ENCODE results near the gene ZNF740. TPM values are rescaled to one million over a fixed set of nuclear protein-coding genes. Genes with fewer than 3 reads are reported as not detected.

ZNF740 gene
- total RNA-seq, 1 experiment from 2014 or later = 46.8 TPM

DNA sequence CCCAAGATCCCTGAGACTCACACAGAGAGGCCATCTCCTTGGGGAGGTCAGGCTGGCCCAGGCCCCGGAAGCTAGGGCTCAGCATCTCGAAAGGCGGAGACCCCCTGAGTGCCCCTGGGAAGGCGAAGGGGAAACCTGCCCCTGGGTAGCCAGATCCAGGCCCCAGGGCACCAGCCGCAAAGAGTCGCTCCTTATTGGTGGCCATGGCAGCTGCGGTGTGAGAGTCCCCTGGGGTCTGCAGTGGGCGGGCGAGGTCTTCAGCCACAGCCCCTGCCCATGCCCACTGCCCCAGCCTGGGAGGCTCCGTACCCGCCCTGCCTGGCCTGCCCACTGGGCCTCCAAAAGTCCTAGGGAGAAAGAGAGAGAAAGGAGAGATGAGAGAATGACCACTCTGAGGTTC, 46.8 kb downstream of the ZNF740 start:
- CTCF ChIA-PET = no interaction called here
- no TSS peak for BruUV-seq (replicated peaks)
- DNase-seq (ENCODE audit: low read depth, low spot score) = no peak

DNA sequence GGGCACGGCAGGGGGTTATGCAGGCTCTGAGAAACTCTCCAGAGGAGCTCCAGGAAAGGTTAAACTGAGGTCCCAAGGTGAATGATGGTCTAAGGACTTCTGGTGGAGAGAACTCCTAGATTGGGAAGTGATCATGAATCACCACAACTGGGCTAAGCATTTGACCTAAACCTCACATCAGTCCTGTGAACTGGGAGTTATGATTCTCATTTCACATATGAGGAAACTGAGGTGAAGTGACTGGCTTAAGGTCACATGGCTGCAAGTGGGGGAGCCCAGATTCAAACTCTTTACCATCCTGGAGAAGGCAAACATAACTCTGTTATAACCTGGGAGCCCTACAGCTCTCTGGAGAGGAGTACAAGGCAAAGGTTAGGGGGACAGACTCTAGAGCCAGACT, 47.3 kb downstream of the ZNF740 start:
- DNase-seq (ENCODE audit: low read depth, low spot score) (no peak), ATAC-seq (no peak)
- intact Hi-C loops (cut with micrococcal nuclease; ENCODE audit: unreplicated experiment) (no loop called here), in situ Hi-C loops (cut with HindIII; ENCODE audit: low pct_unique_long_range_greater_than_20kb, low sequenced_read_pairs) (no loop called here)
- no TSS peak for BruUV-seq (replicated peaks)
- CTCF ChIA-PET = no interaction called here
- H3K4me3 ChIP-seq (ENCODE audit: low read depth in 2 of 2, low read length in 2 of 2) = no peak overlapping the region
- H3K36me3 ChIP-seq (ENCODE audit: control insufficient read depth, insufficient read depth, low read length) = no peaks in the 10 kb centered on the region; the same call in 1 of the 2 replicates
- H3K27ac ChIP-seq (ENCODE audit: low read length) = no peak overlapping the region
- peaks cover 35% of the 10 kb centered on the region for H3K4me1 ChIP-seq (ENCODE audit: control insufficient read depth, insufficient read depth, low read length)
- no peaks in the 10 kb centered on the region for H3K27me3 ChIP-seq (ENCODE audit: control insufficient read depth, insufficient read depth, low read length)
- TF ChIP-seq POLR2AphosphoS5 (IDR thresholded peaks at IDR 0.05; ENCODE audit: low read depth, low read length) (no peak), REST (IDR thresholded peaks at IDR 0.05; ENCODE audit: insufficient read depth in 1 of 2, low read depth in 2 of 2, low read length in 1 of 2) (no peak), TCF7L2 (IDR thresholded peaks at IDR 0.05; ENCODE audit: low read depth, low read length) (no peak), SIN3A (IDR thresholded peaks at IDR 0.05; ENCODE audit: borderline replicate concordance, insufficient read depth, low read depth, low read length) (no peak)
- TF ChIP-seq, protein P1, sequence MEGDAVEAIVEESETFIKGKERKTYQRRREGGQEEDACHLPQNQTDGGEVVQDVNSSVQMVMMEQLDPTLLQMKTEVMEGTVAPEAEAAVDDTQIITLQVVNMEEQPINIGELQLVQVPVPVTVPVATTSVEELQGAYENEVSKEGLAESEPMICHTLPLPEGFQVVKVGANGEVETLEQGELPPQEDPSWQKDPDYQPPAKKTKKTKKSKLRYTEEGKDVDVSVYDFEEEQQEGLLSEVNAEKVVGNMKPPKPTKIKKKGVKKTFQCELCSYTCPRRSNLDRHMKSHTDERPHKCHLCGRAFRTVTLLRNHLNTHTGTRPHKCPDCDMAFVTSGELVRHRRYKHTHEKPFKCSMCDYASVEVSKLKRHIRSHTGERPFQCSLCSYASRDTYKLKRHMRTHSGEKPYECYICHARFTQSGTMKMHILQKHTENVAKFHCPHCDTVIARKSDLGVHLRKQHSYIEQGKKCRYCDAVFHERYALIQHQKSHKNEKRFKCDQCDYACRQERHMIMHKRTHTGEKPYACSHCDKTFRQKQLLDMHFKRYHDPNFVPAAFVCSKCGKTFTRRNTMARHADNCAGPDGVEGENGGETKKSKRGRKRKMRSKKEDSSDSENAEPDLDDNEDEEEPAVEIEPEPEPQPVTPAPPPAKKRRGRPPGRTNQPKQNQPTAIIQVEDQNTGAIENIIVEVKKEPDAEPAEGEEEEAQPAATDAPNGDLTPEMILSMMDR (IDR thresholded peaks at IDR 0.05) = no peak
- POLR2A ChIA-PET = no interaction called here
- no peaks in the 10 kb centered on the region for H3K9me3 ChIP-seq (ENCODE audit: control insufficient read depth, insufficient read depth, low read depth, low read length)

More for the DNA sequence above, 46.8 kb downstream of the ZNF740 start:
- no peak overlapping the region for H3K4me3 ChIP-seq (ENCODE audit: low read depth in 2 of 2, low read length in 2 of 2)
- H3K36me3 ChIP-seq (ENCODE audit: control insufficient read depth, insufficient read depth, low read length) = no peaks in the 10 kb centered on the region; the same call in 1 of the 2 replicates
- intact Hi-C loops (cut with micrococcal nuclease; ENCODE audit: unreplicated experiment) (no loop called here), in situ Hi-C loops (cut with HindIII; ENCODE audit: low pct_unique_long_range_greater_than_20kb, low sequenced_read_pairs) (no loop called here)
- H3K4me1 ChIP-seq (ENCODE audit: control insufficient read depth, insufficient read depth, low read length) = peaks cover 36% of the 10 kb centered on the region
- H3K27ac ChIP-seq (ENCODE audit: low read length) = no peak overlapping the region
- H3K27me3 ChIP-seq (ENCODE audit: control insufficient read depth, insufficient read depth, low read length) = no peaks in the 10 kb centered on the region
- TF ChIP-seq TCF7L2 (IDR thresholded peaks at IDR 0.05; ENCODE audit: low read depth, low read length) (no peak), REST (IDR thresholded peaks at IDR 0.05; ENCODE audit: insufficient read depth in 1 of 2, low read depth in 2 of 2, low read length in 1 of 2) (no peak), SIN3A (IDR thresholded peaks at IDR 0.05; ENCODE audit: borderline replicate concordance, insufficient read depth, low read depth, low read length) (no peak), POLR2AphosphoS5 (IDR thresholded peaks at IDR 0.05; ENCODE audit: low read depth, low read length) (no peak)
- TF ChIP-seq, protein P1 (IDR thresholded peaks at IDR 0.05) = no peak
- no peak for ATAC-seq
- POLR2A ChIA-PET = no interaction called here
- no peaks in the 10 kb centered on the region for H3K9me3 ChIP-seq (ENCODE audit: control insufficient read depth, insufficient read depth, low read depth, low read length)

All from Panc1 (cell line).